Upper lobe of left lung (tissue), 6 donors: ENCODE results near the gene CHD9. TPM values are rescaled to one million over a fixed set of nuclear protein-coding genes. Genes with fewer than 3 reads are reported as not detected.

ENCODE experiments used
- ATAC-seq, 2 donors: fragments of 200-7000 bp; cut with Tn5 transposase; one replicate each; pipeline ENCODE4 v1.9.1; 2022; ENCODE audit warnings: mild to moderate bottlenecking in 2 of 2, moderate library complexity in 2 of 2; ENCODE audit not compliant: low FRiP score in 2 of 2
- DNase-seq, 2 donors: peaks; one replicate each; pipeline ENCODE4 v3.0.0-alpha.2; 2019 to 2020
- H3K27ac ChIP-seq, 4 donors: fragments of 200-600 bp; sonication (generic); one replicate each; pipeline ENCODE4 v1.5.1; 2016 to 2019
- H3K27me3 ChIP-seq, 4 donors: fragments of 200-600 bp; sonication (generic); one replicate each; pipeline ENCODE4 v1.5.1; 2017 to 2019
- H3K36me3 ChIP-seq, 4 donors: fragments of 200-600 bp; sonication (generic); one replicate each; pipeline ENCODE4 v1.5.1; 2016 to 2019
- H3K4me1 ChIP-seq, 4 donors: fragments of 200-600 bp; sonication (generic); one replicate each; pipeline ENCODE4 v1.5.1; 2018 to 2019
- H3K4me3 ChIP-seq, 4 donors: fragments of 200-600 bp; sonication (generic); one replicate each; pipeline ENCODE4 v1.5.1; 2017 to 2019; ENCODE audit warnings: mild to moderate bottlenecking in 2 of 4, moderate library complexity in 1 of 4
- H3K9me3 ChIP-seq, 4 donors: fragments of 200-600 bp; sonication (generic); one replicate each; pipeline ENCODE4 v1.5.1; 2018 to 2019
- CTCF ChIP-seq, 6 experiments: fragments of 450-650 bp in 4 of 6; fragments of 200-600 bp in 2 of 6; sonication (generic) in 2 of 6; IDR thresholded peaks; one replicate each; pipeline ENCODE4 v1.5.1; 2016 to 2019; ENCODE audit warnings: antibody characterized with exemption in 6 of 6
- EP300 ChIP-seq, 4 donors: sonication (generic); formaldehyde crosslinking; IDR thresholded peaks; one replicate each; pipeline ENCODE4 v1.5.1; 2017; ENCODE audit warnings: antibody characterized with exemption in 4 of 4, control low read depth in 2 of 4
- POLR2A ChIP-seq, 4 donors: fragments of 450-650 bp; IDR thresholded peaks; one replicate each; pipeline ENCODE4 v1.5.1; 2016 to 2017; ENCODE audit warnings: antibody characterized with exemption in 4 of 4, mild to moderate bottlenecking in 2 of 4
- POLR2AphosphoS5 ChIP-seq, 2 donors: sonication (generic); formaldehyde crosslinking; IDR thresholded peaks; one replicate each; pipeline ENCODE4 v1.5.1; 2017; ENCODE audit warnings: antibody characterized with exemption in 2 of 2
- WGBS, 2 donors: methylation state at CpG; one replicate each; pipeline ENCODE4 v1.1.5; 2017 to 2018; 5-methylcytosine and 5-hydroxymethylcytosine counted together
- total RNA-seq, 6 donors: library from RNA; depleted of rRNA in 4 of 6; stranded (reverse); fragments of >200 nt in 4 of 6; gene quantifications; one replicate each; pipeline versions ENCODE4 v1.1.0 to v1.2.1, GENCODE V29; 2016 to 2021
- donor health status: DM: no; HTN: no; CAD: no; lungs with moderate emphysema.
- donor health status: DM: no; HTN: yes; CAD: no; lungs with severe emphysema.

Gene CHD9
- total RNA-seq, 6 donors from 2014 or later: 55.6 to 98.8 (median 68.3) TPM

GRCh38 chr16:53219371-53219770 is 164.6 kb downstream of the CHD9 start:
- Histone ChIP-seq H3K9me3 (no peaks in the 10 kb centered on the region), H3K36me3 (peaks cover 0 to 11% (median 4%) of the 10 kb centered on the region in 4 donors), H3K27me3 (no peaks in the 10 kb centered on the region), H3K27ac (peak overlapping the region in 3 of 4 donors; percentile 60 to 69 (median 67)), H3K4me3 (no peak overlapping the region), H3K4me1 (peaks cover 42 to 57% (median 50%) of the 10 kb centered on the region in 4 donors)
- ATAC-seq (no peak), DNase-seq (no peak)
- WGBS, 2 donors: 64 to 66% methylated on average over 4 of the region's 4 CpGs
- TF ChIP-seq CTCF (IDR thresholded peaks at IDR 0.05) (no peak), POLR2A (IDR thresholded peaks at IDR 0.05) (no peak), EP300 (IDR thresholded peaks at IDR 0.05) (no peak), POLR2AphosphoS5 (IDR thresholded peaks at IDR 0.05) (no peak)

- Histone ChIP-seq H3K9me3 (no peaks in the 10 kb centered on the region), H3K36me3 (peaks cover 0 to 11% (median 4%) of the 10 kb centered on the region in 4 donors), H3K4me1 (peaks cover 41 to 55% (median 48%) of the 10 kb centered on the region in 4 donors), H3K4me3 (no peak overlapping the region), H3K27ac (peak overlapping the region; percentile 44 to 69 (median 64)), H3K27me3 (no peaks in the 10 kb centered on the region)
- WGBS, 2 donors: 41 to 43% methylated on average over 2 of the region's 2 CpGs
- no peak for TF ChIP-seq POLR2A (IDR thresholded peaks at IDR 0.05)
- no peak for TF ChIP-seq EP300 (IDR thresholded peaks at IDR 0.05)
- no peak for TF ChIP-seq POLR2AphosphoS5 (IDR thresholded peaks at IDR 0.05)
- no peak for TF ChIP-seq CTCF (IDR thresholded peaks at IDR 0.05)
- DNase-seq: no peak
- peak in 1 of 2 donors; percentile 61 for ATAC-seq
Measured at GRCh38 chr16:53219795-53220454, 165.1 kb downstream of the CHD9 start.

GRCh38 chr16:53220585-53220984 is 165.8 kb downstream of the CHD9 start:
- WGBS, 2 donors: 61 to 79% methylated on average over 2 of the region's 2 CpGs
- H3K36me3 ChIP-seq: peaks cover 0 to 11% (median 4%) of the 10 kb centered on the region in 4 donors
- H3K4me3 ChIP-seq: no peak overlapping the region
- TF ChIP-seq EP300 (IDR thresholded peaks at IDR 0.05) (no peak), CTCF (IDR thresholded peaks at IDR 0.05) (peak in 1 of 6 experiments; percentile 19)
- no peak for ATAC-seq
- H3K27ac ChIP-seq: peak overlapping the region; percentile 44 to 69 (median 64)
- H3K27me3 ChIP-seq: no peaks in the 10 kb centered on the region
- H3K9me3 ChIP-seq: no peaks in the 10 kb centered on the region
- H3K4me1 ChIP-seq: peaks cover 34 to 51% (median 43%) of the 10 kb centered on the region in 4 donors
- DNase-seq: no peak

GRCh38 chr16:53224951-53225533 is 170.3 kb downstream of the CHD9 start:
- H3K27ac ChIP-seq: peak overlapping the region in 1 of 4 donors; percentile 35
- H3K4me1 ChIP-seq: peaks cover 12 to 20% (median 15%) of the 10 kb centered on the region in 4 donors
- H3K9me3 ChIP-seq: no peaks in the 10 kb centered on the region
- DNase-seq (peak in 1 of 2 donors; percentile 24), ATAC-seq (no peak)
- no peak overlapping the region for H3K4me3 ChIP-seq
- no peak for TF ChIP-seq CTCF (IDR thresholded peaks at IDR 0.05)
- TF ChIP-seq POLR2AphosphoS5 (IDR thresholded peaks at IDR 0.05): no peak
- no peak for TF ChIP-seq POLR2A (IDR thresholded peaks at IDR 0.05)
- TF ChIP-seq EP300 (IDR thresholded peaks at IDR 0.05): no peak
- H3K36me3 ChIP-seq: peaks cover 14 to 50% (median 28%) of the 10 kb centered on the region in 4 donors
- 68 to 72% methylated on average over 2 of the region's 2 CpGs for WGBS, 2 donors
- H3K27me3 ChIP-seq: no peaks in the 10 kb centered on the region
